ENCODE measurements around the gene PTPRG.

Gene PTPRG

DNA sequence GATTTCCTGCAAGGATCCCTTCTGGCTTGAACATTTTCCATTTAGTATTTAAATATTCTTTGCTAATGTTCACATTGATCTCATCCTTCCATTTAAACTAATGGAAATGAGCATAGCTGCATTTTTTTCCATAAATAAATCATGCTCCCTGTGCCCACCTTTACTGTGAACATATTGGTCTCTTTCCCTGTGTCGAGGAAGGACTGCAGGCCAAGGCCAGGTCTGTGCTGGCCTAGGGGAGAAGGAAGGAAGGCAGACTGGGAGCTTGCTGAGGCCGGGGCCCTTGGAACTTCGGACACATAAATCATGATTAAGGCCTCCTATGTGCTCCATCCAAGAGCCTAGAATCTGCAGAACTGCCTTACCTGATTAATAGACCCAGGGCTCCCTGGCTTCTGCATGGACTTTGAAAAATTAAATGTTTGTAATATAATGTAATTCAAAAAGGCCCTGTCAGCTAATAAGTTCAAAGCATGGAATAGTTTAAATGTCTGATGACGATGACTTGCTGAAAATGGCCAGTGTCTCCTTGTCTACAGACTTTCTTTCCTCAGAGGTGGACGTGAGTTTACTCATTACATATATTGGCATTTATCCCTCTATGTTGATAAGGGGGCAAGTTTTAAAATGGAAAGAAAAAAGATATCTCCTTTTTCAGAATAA, 636.1 kb downstream of the PTPRG start:
- TF ChIP-seq POLR2AphosphoS5 (IDR thresholded peaks at IDR 0.05; ENCODE audit: low read depth, low read length) (no peak), FOXP2 (optimal IDR thresholded peaks at IDR 0.05; ENCODE audit: borderline replicate concordance, extremely low read depth, extremely low read length, insufficient read depth) (no peak), SIN3A (IDR thresholded peaks at IDR 0.05; ENCODE audit: borderline replicate concordance, insufficient read depth, low read length) (no peak), TAF1 (IDR thresholded peaks at IDR 0.05; ENCODE audit: borderline replicate concordance, insufficient read depth, low read length) (no peak)

DNA sequence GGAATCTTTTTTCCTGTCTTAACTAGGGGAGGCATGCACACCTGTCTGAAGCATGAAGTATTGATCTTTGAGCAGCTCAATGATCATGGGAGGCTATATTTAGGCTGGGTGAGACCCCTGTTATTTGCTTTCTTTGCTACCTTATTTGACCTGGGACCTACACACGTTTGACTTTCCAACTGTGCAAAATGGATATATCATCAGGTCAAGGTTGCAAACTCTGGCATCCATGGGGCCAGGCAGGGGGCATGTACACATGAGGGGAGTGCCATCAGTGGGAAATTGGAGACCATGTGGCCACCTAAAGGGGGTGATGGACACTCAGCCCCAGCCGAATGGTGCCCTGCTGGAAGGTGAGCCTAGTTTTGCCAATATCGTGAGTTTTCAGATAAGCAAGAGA, 637.8 kb downstream of the PTPRG start:
- TF ChIP-seq POLR2AphosphoS5 (IDR thresholded peaks at IDR 0.05; ENCODE audit: low read depth, low read length) = no peak
- TF ChIP-seq FOXP2 (optimal IDR thresholded peaks at IDR 0.05; ENCODE audit: borderline replicate concordance, extremely low read depth, extremely low read length, insufficient read depth) = no peak
- no peak for TF ChIP-seq SIN3A (IDR thresholded peaks at IDR 0.05; ENCODE audit: borderline replicate concordance, insufficient read depth, low read length)
- TF ChIP-seq, protein P1, sequence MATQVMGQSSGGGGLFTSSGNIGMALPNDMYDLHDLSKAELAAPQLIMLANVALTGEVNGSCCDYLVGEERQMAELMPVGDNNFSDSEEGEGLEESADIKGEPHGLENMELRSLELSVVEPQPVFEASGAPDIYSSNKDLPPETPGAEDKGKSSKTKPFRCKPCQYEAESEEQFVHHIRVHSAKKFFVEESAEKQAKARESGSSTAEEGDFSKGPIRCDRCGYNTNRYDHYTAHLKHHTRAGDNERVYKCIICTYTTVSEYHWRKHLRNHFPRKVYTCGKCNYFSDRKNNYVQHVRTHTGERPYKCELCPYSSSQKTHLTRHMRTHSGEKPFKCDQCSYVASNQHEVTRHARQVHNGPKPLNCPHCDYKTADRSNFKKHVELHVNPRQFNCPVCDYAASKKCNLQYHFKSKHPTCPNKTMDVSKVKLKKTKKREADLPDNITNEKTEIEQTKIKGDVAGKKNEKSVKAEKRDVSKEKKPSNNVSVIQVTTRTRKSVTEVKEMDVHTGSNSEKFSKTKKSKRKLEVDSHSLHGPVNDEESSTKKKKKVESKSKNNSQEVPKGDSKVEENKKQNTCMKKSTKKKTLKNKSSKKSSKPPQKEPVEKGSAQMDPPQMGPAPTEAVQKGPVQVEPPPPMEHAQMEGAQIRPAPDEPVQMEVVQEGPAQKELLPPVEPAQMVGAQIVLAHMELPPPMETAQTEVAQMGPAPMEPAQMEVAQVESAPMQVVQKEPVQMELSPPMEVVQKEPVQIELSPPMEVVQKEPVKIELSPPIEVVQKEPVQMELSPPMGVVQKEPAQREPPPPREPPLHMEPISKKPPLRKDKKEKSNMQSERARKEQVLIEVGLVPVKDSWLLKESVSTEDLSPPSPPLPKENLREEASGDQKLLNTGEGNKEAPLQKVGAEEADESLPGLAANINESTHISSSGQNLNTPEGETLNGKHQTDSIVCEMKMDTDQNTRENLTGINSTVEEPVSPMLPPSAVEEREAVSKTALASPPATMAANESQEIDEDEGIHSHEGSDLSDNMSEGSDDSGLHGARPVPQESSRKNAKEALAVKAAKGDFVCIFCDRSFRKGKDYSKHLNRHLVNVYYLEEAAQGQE (IDR thresholded peaks at IDR 0.05; ENCODE audit: insufficient read depth in 1 of 2, low read depth in 2 of 2, low read length in 2 of 2) = no peak
- no peak for TF ChIP-seq TAF1 (IDR thresholded peaks at IDR 0.05; ENCODE audit: borderline replicate concordance, insufficient read depth, low read length)

DNA sequence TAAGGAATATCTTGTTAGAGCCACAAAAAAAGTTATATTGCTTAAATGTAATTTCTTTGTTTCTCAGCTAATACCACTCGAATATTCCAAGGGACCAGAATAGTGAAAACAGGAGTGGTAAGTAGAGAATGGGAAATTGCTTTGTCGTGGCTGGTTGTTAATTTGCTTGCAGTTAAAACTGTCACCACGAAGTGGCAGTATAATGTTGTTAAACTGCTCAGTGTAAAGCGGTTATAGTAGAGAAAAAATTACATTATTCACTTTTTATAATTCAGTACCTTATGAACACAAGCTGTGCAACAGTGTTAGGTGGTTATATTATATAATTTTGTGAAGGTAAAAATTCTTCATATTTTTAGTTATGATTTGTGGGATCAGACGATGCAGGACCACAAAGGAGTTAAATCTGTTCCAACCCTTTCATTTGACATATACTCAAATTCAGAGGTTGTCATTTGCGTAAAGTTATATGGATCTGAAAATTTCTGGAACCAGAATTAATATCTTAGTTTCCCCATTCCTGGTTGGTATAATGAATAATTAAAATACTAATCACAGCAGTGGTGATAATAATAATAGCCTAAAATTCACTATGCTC, 640.2 kb downstream of the PTPRG start:
- TF ChIP-seq TAF1 (IDR thresholded peaks at IDR 0.05; ENCODE audit: borderline replicate concordance, insufficient read depth, low read length) (no peak), POLR2AphosphoS5 (IDR thresholded peaks at IDR 0.05; ENCODE audit: low read depth, low read length) (no peak)

DNA sequence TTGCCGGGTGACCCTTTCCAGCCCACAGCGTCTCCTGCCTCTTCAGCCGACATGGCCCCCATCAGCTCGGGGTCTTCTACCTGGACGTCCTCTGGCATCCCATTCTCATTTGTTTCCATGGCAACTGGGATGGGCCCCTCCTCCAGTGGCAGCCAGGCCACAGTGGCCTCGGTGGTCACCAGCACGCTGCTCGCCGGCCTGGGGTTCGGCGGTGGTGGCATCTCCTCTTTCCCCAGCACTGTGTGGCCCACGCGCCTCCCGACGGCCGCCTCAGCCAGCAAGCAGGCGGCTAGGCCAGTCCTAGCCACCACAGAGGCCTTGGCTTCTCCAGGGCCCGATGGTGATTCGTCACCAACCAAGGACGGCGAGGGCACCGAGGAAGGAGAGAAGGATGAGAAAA, 641.8 kb downstream of the PTPRG start:
- TF ChIP-seq FOXP2 (optimal IDR thresholded peaks at IDR 0.05; ENCODE audit: borderline replicate concordance, extremely low read depth, extremely low read length, insufficient read depth) (no peak), POLR2AphosphoS5 (IDR thresholded peaks at IDR 0.05; ENCODE audit: low read depth, low read length) (no peak), TAF1 (IDR thresholded peaks at IDR 0.05; ENCODE audit: borderline replicate concordance, insufficient read depth, low read length) (no peak), SIN3A (IDR thresholded peaks at IDR 0.05; ENCODE audit: borderline replicate concordance, insufficient read depth, low read length) (no peak)
- TF ChIP-seq, protein P1 (IDR thresholded peaks at IDR 0.05; ENCODE audit: insufficient read depth in 1 of 2, low read depth in 2 of 2, low read length in 2 of 2) = no peak

DNA sequence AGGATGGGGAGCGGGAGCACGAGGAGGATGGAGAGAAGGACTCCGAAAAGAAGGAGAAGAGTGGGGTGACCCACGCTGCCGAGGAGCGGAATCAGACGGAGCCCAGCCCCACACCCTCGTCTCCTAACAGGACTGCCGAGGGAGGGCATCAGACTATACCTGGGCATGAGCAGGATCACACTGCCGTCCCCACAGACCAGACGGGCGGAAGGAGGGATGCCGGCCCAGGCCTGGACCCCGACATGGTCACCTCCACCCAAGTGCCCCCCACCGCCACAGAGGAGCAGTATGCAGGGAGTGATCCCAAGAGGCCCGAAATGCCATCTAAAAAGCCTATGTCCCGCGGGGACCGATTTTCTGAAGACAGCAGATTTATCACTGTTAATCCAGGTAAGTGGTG, 642.2 kb downstream of the PTPRG start:
- TF ChIP-seq FOXP2 (optimal IDR thresholded peaks at IDR 0.05; ENCODE audit: borderline replicate concordance, extremely low read depth, extremely low read length, insufficient read depth) = no peak
- TF ChIP-seq TAF1 (IDR thresholded peaks at IDR 0.05; ENCODE audit: borderline replicate concordance, insufficient read depth, low read length) = no peak
- TF ChIP-seq POLR2AphosphoS5 (IDR thresholded peaks at IDR 0.05; ENCODE audit: low read depth, low read length) = no peak
- no peak for TF ChIP-seq SIN3A (IDR thresholded peaks at IDR 0.05; ENCODE audit: borderline replicate concordance, insufficient read depth, low read length)
- TF ChIP-seq, protein P1 (IDR thresholded peaks at IDR 0.05; ENCODE audit: insufficient read depth in 1 of 2, low read depth in 2 of 2, low read length in 2 of 2) = no peak

DNA sequence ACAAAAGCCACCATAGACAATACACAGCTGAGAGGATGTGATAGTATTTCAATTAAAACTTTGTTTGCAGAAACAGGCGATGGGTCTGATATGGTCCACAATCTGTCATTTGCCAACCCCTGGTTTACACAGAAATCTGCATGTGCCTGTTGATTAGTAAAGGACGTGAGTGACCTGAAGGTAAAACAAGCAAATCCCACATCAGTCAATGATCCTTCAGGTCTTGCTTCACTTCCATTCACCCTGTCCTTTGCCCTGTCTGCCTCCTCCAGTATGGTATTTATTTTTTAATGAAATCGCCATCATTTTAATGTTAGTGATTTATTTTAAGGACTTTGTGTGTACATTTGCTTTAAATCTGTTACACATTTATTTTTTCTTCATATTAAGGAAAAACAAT, 645.8 kb downstream of the PTPRG start:
- no peak for TF ChIP-seq SIN3A (IDR thresholded peaks at IDR 0.05; ENCODE audit: borderline replicate concordance, insufficient read depth, low read length)
- TF ChIP-seq TAF1 (IDR thresholded peaks at IDR 0.05; ENCODE audit: borderline replicate concordance, insufficient read depth, low read length) = no peak
- TF ChIP-seq, protein P1 (IDR thresholded peaks at IDR 0.05; ENCODE audit: insufficient read depth in 1 of 2, low read depth in 2 of 2, low read length in 2 of 2) = no peak
- no peak for TF ChIP-seq FOXP2 (optimal IDR thresholded peaks at IDR 0.05; ENCODE audit: borderline replicate concordance, extremely low read depth, extremely low read length, insufficient read depth)

All from PFSK-1 (cell line).